Upper lobe of left lung (tissue), 6 donors: Measurements from ENCODE around the gene RIMOC1. TPM values are rescaled to one million over a fixed set of nuclear protein-coding genes. Genes with fewer than 3 reads are reported as not detected.
"Not testable (repeated sequence)": the region's sequence is repeated elsewhere in the genome, so short reads cannot be mapped to it uniquely, and the experiment has no call there.

Source experiments
- ATAC-seq, 2 donors: fragments of 200-7000 bp; cut with Tn5 transposase; one replicate each; pipeline ENCODE4 v1.9.1; 2022; ENCODE audit warnings: mild to moderate bottlenecking in 2 of 2, moderate library complexity in 2 of 2; ENCODE audit not compliant: low FRiP score in 2 of 2
- DNase-seq, 2 donors: peaks; one replicate each; pipeline ENCODE4 v3.0.0-alpha.2; 2019 to 2020
- H3K27ac ChIP-seq, 4 donors: fragments of 200-600 bp; sonication (generic); one replicate each; pipeline ENCODE4 v1.5.1; 2016 to 2019
- H3K27me3 ChIP-seq, 4 donors: fragments of 200-600 bp; sonication (generic); one replicate each; pipeline ENCODE4 v1.5.1; 2017 to 2019
- H3K36me3 ChIP-seq, 4 donors: fragments of 200-600 bp; sonication (generic); one replicate each; pipeline ENCODE4 v1.5.1; 2016 to 2019
- H3K4me1 ChIP-seq, 4 donors: fragments of 200-600 bp; sonication (generic); one replicate each; pipeline ENCODE4 v1.5.1; 2018 to 2019
- H3K4me3 ChIP-seq, 4 donors: fragments of 200-600 bp; sonication (generic); one replicate each; pipeline ENCODE4 v1.5.1; 2017 to 2019; ENCODE audit warnings: mild to moderate bottlenecking in 2 of 4, moderate library complexity in 1 of 4
- H3K9me3 ChIP-seq, 4 donors: fragments of 200-600 bp; sonication (generic); one replicate each; pipeline ENCODE4 v1.5.1; 2018 to 2019
- CTCF ChIP-seq, 6 experiments: fragments of 450-650 bp in 4 of 6; fragments of 200-600 bp in 2 of 6; sonication (generic) in 2 of 6; IDR thresholded peaks; one replicate each; pipeline ENCODE4 v1.5.1; 2016 to 2019; ENCODE audit warnings: antibody characterized with exemption in 6 of 6
- EP300 ChIP-seq, 4 donors: sonication (generic); formaldehyde crosslinking; IDR thresholded peaks; one replicate each; pipeline ENCODE4 v1.5.1; 2017; ENCODE audit warnings: antibody characterized with exemption in 4 of 4, control low read depth in 2 of 4
- POLR2A ChIP-seq, 4 donors: fragments of 450-650 bp; IDR thresholded peaks; one replicate each; pipeline ENCODE4 v1.5.1; 2016 to 2017; ENCODE audit warnings: antibody characterized with exemption in 4 of 4, mild to moderate bottlenecking in 2 of 4
- POLR2AphosphoS5 ChIP-seq, 2 donors: sonication (generic); formaldehyde crosslinking; IDR thresholded peaks; one replicate each; pipeline ENCODE4 v1.5.1; 2017; ENCODE audit warnings: antibody characterized with exemption in 2 of 2
- WGBS, 2 donors: methylation state at CpG; one replicate each; pipeline ENCODE4 v1.1.5; 2017 to 2018; 5-methylcytosine and 5-hydroxymethylcytosine counted together
- total RNA-seq, 6 donors: library from RNA; depleted of rRNA in 4 of 6; stranded (reverse); fragments of >200 nt in 4 of 6; gene quantifications; one replicate each; pipeline versions ENCODE4 v1.1.0 to v1.2.1, GENCODE V29; 2016 to 2021
- donor health status: DM: no; HTN: no; CAD: no; lungs with moderate emphysema.
- donor health status: DM: no; HTN: yes; CAD: no; lungs with severe emphysema.

RIMOC1 gene
- total RNA-seq, 6 donors from 2014 or later, result 4.4 to 24.8 (median 17.1) TPM

- TF ChIP-seq CTCF (IDR thresholded peaks at IDR 0.05) (no peak), POLR2A (IDR thresholded peaks at IDR 0.05) (no peak), POLR2AphosphoS5 (IDR thresholded peaks at IDR 0.05) (no peak), EP300 (IDR thresholded peaks at IDR 0.05) (no peak)
- Histone ChIP-seq H3K27me3 (no peaks in the 10 kb centered on the region), H3K9me3 (no peaks in the 10 kb centered on the region), H3K4me1 (no peaks in the 10 kb centered on the region), H3K36me3 (peaks cover 0 to 12% (median 1%) of the 10 kb centered on the region in 4 donors), H3K4me3 (no peak overlapping the region), H3K27ac (no peak overlapping the region)
- DNase-seq, result no peak
- 96 to 97% methylated on average over 1 of the region's 1 CpG for WGBS, 2 donors
- ATAC-seq, result no peak
Observed at GRCh38 chr5:41940641-41941040, 36.5 kb downstream of the RIMOC1 start.

GRCh38 chr5:41945332-41945955, 41.3 kb downstream of the RIMOC1 start:
- not testable (repeated sequence) for H3K9me3 ChIP-seq, ATAC-seq, DNase-seq, H3K27me3 ChIP-seq, H3K4me3 ChIP-seq, H3K27ac ChIP-seq, H3K4me1 ChIP-seq, H3K36me3 ChIP-seq
- WGBS, 2 donors, result 86 to 88% methylated on average over 7 of the region's 7 CpGs

GRCh38 chr5:41951224-41951623, 47.1 kb downstream of the RIMOC1 start:
- TF ChIP-seq POLR2AphosphoS5 (IDR thresholded peaks at IDR 0.05) (no peak), EP300 (IDR thresholded peaks at IDR 0.05) (no peak), POLR2A (IDR thresholded peaks at IDR 0.05) (no peak), CTCF (IDR thresholded peaks at IDR 0.05) (no peak)
- no peaks in the 10 kb centered on the region for H3K36me3 ChIP-seq
- H3K27me3 ChIP-seq, result no peaks in the 10 kb centered on the region
- H3K27ac ChIP-seq, result no peak overlapping the region
- WGBS, 2 donors, result 76 to 87% methylated on average over 3 of the region's 3 CpGs
- no peak for DNase-seq
- ATAC-seq, result no peak
- no peak overlapping the region for H3K4me3 ChIP-seq
- H3K4me1 ChIP-seq, result no peaks in the 10 kb centered on the region
- no peaks in the 10 kb centered on the region for H3K9me3 ChIP-seq

Other genes starting within 250 kb of the RIMOC1 start
- 10 to 100 TPM in 4 of 6 donors, 1 to 10 TPM in 2; 6.4 to 16.3 (median 12.1) TPM for gene OXCT1, start 33.9 kb upstream of the RIMOC1 start, total RNA-seq
- 10 to 100 TPM in 1 of 6 donors, 1 to 10 TPM in 5; 6.6 to 11.9 (median 8.0) TPM for gene FBXO4, start 20.9 kb downstream of the RIMOC1 start, total RNA-seq